GM23338 (cell line): ENCODE data around the gene IL16. TPM values are rescaled to one million over a fixed set of nuclear protein-coding genes. Genes with fewer than 3 reads are reported as not detected.

Experiments used
- ATAC-seq: fragments of 200-7000 bp; cut with Tn5 transposase; 3 replicates; pipeline ENCODE4 v1.9.1; 2020
- DNase-seq: peaks from one replicate; pipeline ENCODE4 v3.0.0-alpha.2; 2015; ENCODE audit warnings: low spot score
- H2AFZ ChIP-seq: fragments of 200-600 bp; sonication (generic); 2 replicates; pipeline ENCODE4 v1.8.0; 2016; ENCODE audit warnings: antibody characterized with exemption, mild to moderate bottlenecking, moderate library complexity
- H3F3A ChIP-seq: fragments of 200-600 bp; sonication (generic); replicated peaks from 2 replicates; pipeline ENCODE4 v1.8.0; 2017; ENCODE audit warnings: antibody characterized with exemption, mixed run types, low read depth
- H3K27ac ChIP-seq: fragments of 200-600 bp; sonication (generic); 2 replicates; pipeline ENCODE4 v1.6.1; 2016; ENCODE audit warnings: low read depth
- H3K27me3 ChIP-seq: fragments of 200-600 bp; sonication (generic); 2 replicates; pipeline ENCODE4 v1.8.0; 2016; ENCODE audit warnings: mild to moderate bottlenecking, mixed run types, moderate library complexity; ENCODE audit not compliant: insufficient read depth
- H3K36me3 ChIP-seq: fragments of 200-600 bp; sonication (generic); 2 replicates; pipeline ENCODE4 v1.8.0; 2016; ENCODE audit warnings: mild to moderate bottlenecking; ENCODE audit not compliant: insufficient read depth
- H3K4me1 ChIP-seq: fragments of 200-600 bp; sonication (generic); 2 replicates; pipeline ENCODE4 v1.8.0; 2016; ENCODE audit warnings: mild to moderate bottlenecking, moderate library complexity; ENCODE audit not compliant: insufficient read depth
- H3K4me2 ChIP-seq: fragments of 200-600 bp; sonication (generic); 2 replicates; pipeline ENCODE4 v1.7.1; 2017; ENCODE audit warnings: mixed run types
- H3K4me3 ChIP-seq: fragments of 200-600 bp; sonication (generic); 2 replicates; pipeline ENCODE4 v1.6.1; 2016; ENCODE audit warnings: mixed run types
- H3K79me2 ChIP-seq: fragments of 200-600 bp; sonication (generic); replicated peaks from 2 replicates; pipeline ENCODE4 v1.8.0; 2017; ENCODE audit warnings: mild to moderate bottlenecking; ENCODE audit not compliant: insufficient read depth
- H3K9me2 ChIP-seq: fragments of 200-600 bp; sonication (generic); 2 replicates; pipeline ENCODE4 v1.8.0; 2017; ENCODE audit not compliant: insufficient read depth
- H4K20me1 ChIP-seq: fragments of 200-600 bp; sonication (generic); replicated peaks from 2 replicates; pipeline ENCODE4 v1.8.0; 2017; ENCODE audit warnings: mild to moderate bottlenecking; ENCODE audit not compliant: insufficient read depth
- H3K27ac Mint-ChIP-seq: 2 replicates; pipeline ENCODE4 v1.8.0; 2020; ENCODE audit warnings: inconsistent platforms, mild to moderate bottlenecking, moderate library complexity, mixed read lengths
- H3K27me3 Mint-ChIP-seq: 3 replicates; pipeline ENCODE4 v1.8.0; 2022; ENCODE audit warnings: low read depth, mild to moderate bottlenecking, moderate library complexity, mixed read lengths, inconsistent platforms; ENCODE audit not compliant: insufficient read depth, poor library complexity
- H3K36me3 Mint-ChIP-seq: 3 replicates; pipeline ENCODE4 v1.8.0; 2021; ENCODE audit warnings: low read depth, mild to moderate bottlenecking, inconsistent platforms, moderate library complexity, mixed read lengths
- H3K4me1 Mint-ChIP-seq: 3 replicates; pipeline ENCODE4 v1.8.0; 2020; ENCODE audit warnings: mild to moderate bottlenecking, inconsistent platforms, mixed read lengths
- H3K4me3 Mint-ChIP-seq: 3 replicates; pipeline ENCODE4 v1.8.0; 2021; ENCODE audit warnings: moderate library complexity, mild to moderate bottlenecking, inconsistent platforms, mixed read lengths
- H3K9me3 Mint-ChIP-seq: 3 replicates; pipeline ENCODE4 v1.8.0; 2020; ENCODE audit warnings: moderate library complexity, mild to moderate bottlenecking, inconsistent platforms, mixed read lengths
- CREB1 ChIP-seq: fragments of 250-450 bp; sonication (Bioruptor Pico); IDR thresholded peaks from 2 replicates; pipeline ENCODE4 v1.5.0; 2020; ENCODE audit warnings: low read depth, mild to moderate bottlenecking, moderate library complexity
- EZH2phosphoT487 ChIP-seq: fragments of 200-600 bp; sonication (generic); IDR thresholded peaks from one replicate; pipeline ENCODE4 v1.8.1; 2018; ENCODE audit warnings: antibody characterized with exemption; ENCODE audit not compliant: unreplicated experiment
- JUNB ChIP-seq: IDR thresholded peaks from one replicate; pipeline ENCODE4 v1.6.1; 2016; ENCODE audit warnings: antibody characterized with exemption; ENCODE audit not compliant: unreplicated experiment
- POLR2AphosphoS5 ChIP-seq: IDR thresholded peaks from 2 replicates; pipeline ENCODE4 v1.6.1; 2016; ENCODE audit warnings: antibody characterized with exemption, low read depth
- STAT1 ChIP-seq: IDR thresholded peaks from one replicate; pipeline ENCODE4 v1.6.1; 2016; ENCODE audit warnings: antibody characterized with exemption; ENCODE audit not compliant: unreplicated experiment
- ZNF114 ChIP-seq: fragments of 250-450 bp; sonication (Bioruptor Pico); IDR thresholded peaks from 2 replicates; pipeline ENCODE4 v1.5.0; 2020; ENCODE audit warnings: mild to moderate bottlenecking, moderate library complexity
- ZNF331 ChIP-seq: fragments of 250-450 bp; sonication (Bioruptor Pico); IDR thresholded peaks from 2 replicates; pipeline ENCODE4 v1.5.0; 2020; ENCODE audit warnings: low read depth, mild to moderate bottlenecking, moderate library complexity
- polyA plus RNA-seq: library from polyadenylated mRNA; unstranded; fragments of >200 nt; fragmentation: Nextera tagmentation; extraction: Ambion mirVana; gene quantifications from 2 replicates; pipeline ENCODE4 v1.2.1, GENCODE V29; 2016
- total RNA-seq: library from RNA; depleted of rRNA; stranded (reverse); fragments of >200 nt; shearing (Covaris generic); gene quantifications from 2 replicates; pipeline ENCODE4 v1.2.3, GENCODE V29; 2014
- TF ChIP-seq, protein P1 (sequence below), 2 experiments: fragments of 200-600 bp in 1 of 2; sonication (generic) in 1 of 2; conservative IDR thresholded peaks; 2 replicates each; pipeline versions ENCODE4 v1.5.1 to v1.6.1; 2016 to 2017; ENCODE audit warnings: antibody characterized with exemption in 2 of 2, low read depth in 2 of 2, mild to moderate bottlenecking in 2 of 2, moderate library complexity in 1 of 2
- TF ChIP-seq, protein P2 (sequence below): IDR thresholded peaks from one replicate; pipeline ENCODE4 v1.6.1; 2018; ENCODE audit warnings: antibody characterized with exemption; ENCODE audit not compliant: unreplicated experiment

The IL16 gene
- total and polyA plus RNA-seq, 2 experiments from 2014 or later: 0.29 TPM; not detected in 1

DNA sequence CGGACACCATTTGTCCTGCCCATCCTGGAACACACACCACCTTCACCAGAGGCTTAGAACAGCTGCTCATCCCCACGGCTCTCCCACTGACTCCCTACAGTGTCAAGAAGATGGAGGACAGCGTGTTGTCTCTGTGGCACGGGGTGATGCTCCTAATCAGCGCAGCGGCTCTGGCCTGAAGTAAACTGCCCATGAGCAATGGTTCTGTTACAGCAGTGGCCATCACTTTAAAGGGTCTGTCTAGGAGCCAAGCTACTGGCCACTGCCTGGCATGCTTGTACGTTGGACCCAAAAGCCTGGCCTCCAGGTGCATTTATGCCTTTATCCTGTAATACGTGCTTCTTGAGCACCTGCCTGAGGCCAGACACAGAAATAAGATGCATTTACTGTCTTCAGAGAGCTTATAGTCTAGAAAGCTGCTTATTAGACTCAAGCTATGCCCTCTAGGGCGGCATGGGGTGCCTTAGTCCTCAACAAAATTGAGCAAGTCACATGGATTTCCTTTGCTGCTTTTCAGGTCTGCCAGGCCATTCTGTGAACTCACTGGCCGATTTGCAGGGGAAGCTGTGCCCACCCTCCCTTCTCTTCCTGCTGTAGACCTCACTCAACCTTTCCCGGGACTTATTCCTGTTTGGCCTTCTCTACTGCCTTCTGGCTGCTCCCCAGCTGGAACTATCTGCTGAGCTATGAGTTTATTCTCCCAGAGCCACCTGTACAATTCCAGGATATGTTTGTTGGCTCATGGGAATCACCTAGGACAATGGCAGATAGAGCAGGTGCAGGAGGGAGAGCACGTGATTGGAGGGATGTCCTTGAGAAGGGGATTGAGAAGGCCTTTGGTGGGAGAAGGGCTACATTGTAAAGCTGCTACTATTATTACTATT lies 75.3 kb downstream of the IL16 start:
- no peaks in the 10 kb centered on the region for H3F3A ChIP-seq
- no peaks in the 10 kb centered on the region for H3K79me2 ChIP-seq
- no peaks in the 10 kb centered on the region for H3K9me2 ChIP-seq
- no peak for TF ChIP-seq ZNF331 (CRISPR knock-in tag)
- TF ChIP-seq CREB1 (CRISPR knock-in tag): no peak
- no peak for TF ChIP-seq EZH2phosphoT487
- no peak for TF ChIP-seq POLR2AphosphoS5
- no peak for TF ChIP-seq JUNB
- peaks cover 9% of the 10 kb centered on the region for H3K4me1 Mint-ChIP-seq
- H3K4me1 ChIP-seq: peaks cover 6% of the 10 kb centered on the region; the same call in 1 of the 2 replicates
- H3K27me3 ChIP-seq: no peaks in the 10 kb centered on the region
- no peak for ATAC-seq
- H3K36me3 ChIP-seq: no peaks in the 10 kb centered on the region; the same call in 1 of the 2 replicates
- H4K20me1 ChIP-seq: no peaks in the 10 kb centered on the region
- no peak overlapping the region for H3K4me3 Mint-ChIP-seq
- peaks cover 5% of the 10 kb centered on the region for H3K27me3 Mint-ChIP-seq
- H3K27ac ChIP-seq: no peak overlapping the region
- H3K9me3 Mint-ChIP-seq: peaks cover 10% of the 10 kb centered on the region
- no peak for DNase-seq
- H3K27ac Mint-ChIP-seq: no peak overlapping the region
- H3K4me2 ChIP-seq: no peak overlapping the region
- peaks cover 5% of the 10 kb centered on the region for H3K36me3 Mint-ChIP-seq
- no peak overlapping the region for H3K4me3 ChIP-seq
- no peak overlapping the region for H2AFZ ChIP-seq

DNA sequence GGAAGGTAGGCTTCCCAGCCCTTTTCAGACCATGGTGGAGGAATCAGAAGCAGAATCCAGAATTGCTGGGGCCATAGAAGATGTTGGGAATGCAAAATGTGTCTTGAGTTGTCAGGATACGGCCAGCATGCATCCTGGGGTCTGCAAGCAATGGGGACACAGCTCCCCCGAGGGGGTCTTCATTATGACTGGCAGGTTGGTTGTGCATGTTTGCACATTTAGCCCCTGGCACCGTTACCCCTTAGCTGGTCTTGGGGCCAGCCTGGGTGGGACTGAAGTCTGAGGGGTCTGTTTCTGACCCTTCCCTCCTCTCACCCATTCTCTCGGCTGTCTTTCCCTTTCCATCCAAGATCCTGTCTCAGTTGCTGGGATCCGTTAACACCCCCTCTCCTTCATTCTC lies 76.5 kb downstream of the IL16 start:
- peaks cover 5% of the 10 kb centered on the region for H3K27me3 Mint-ChIP-seq
- peaks cover 9% of the 10 kb centered on the region; the same call in 2 of the 3 replicates for H3K4me1 Mint-ChIP-seq
- H3K4me1 ChIP-seq: peaks cover 6% of the 10 kb centered on the region; the same call in 1 of the 2 replicates
- DNase-seq (no peak), ATAC-seq (no peak)
- no peak overlapping the region for H3K4me2 ChIP-seq
- H3K9me2 ChIP-seq: no peaks in the 10 kb centered on the region
- no peak overlapping the region for H2AFZ ChIP-seq
- H4K20me1 ChIP-seq: no peaks in the 10 kb centered on the region
- H3K27ac ChIP-seq: no peak overlapping the region
- TF ChIP-seq, protein P1, sequence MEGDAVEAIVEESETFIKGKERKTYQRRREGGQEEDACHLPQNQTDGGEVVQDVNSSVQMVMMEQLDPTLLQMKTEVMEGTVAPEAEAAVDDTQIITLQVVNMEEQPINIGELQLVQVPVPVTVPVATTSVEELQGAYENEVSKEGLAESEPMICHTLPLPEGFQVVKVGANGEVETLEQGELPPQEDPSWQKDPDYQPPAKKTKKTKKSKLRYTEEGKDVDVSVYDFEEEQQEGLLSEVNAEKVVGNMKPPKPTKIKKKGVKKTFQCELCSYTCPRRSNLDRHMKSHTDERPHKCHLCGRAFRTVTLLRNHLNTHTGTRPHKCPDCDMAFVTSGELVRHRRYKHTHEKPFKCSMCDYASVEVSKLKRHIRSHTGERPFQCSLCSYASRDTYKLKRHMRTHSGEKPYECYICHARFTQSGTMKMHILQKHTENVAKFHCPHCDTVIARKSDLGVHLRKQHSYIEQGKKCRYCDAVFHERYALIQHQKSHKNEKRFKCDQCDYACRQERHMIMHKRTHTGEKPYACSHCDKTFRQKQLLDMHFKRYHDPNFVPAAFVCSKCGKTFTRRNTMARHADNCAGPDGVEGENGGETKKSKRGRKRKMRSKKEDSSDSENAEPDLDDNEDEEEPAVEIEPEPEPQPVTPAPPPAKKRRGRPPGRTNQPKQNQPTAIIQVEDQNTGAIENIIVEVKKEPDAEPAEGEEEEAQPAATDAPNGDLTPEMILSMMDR (conservative IDR thresholded peaks at IDR 0.05; ENCODE audit: low read depth in 2 of 2): no peak
- TF ChIP-seq ZNF114 (CRISPR knock-in tag) (no peak), EZH2phosphoT487 (no peak)
- H3K4me3 Mint-ChIP-seq: no peak overlapping the region
- no peaks in the 10 kb centered on the region for H3K27me3 ChIP-seq
- no peak overlapping the region for H3K4me3 ChIP-seq
- H3K36me3 Mint-ChIP-seq: peaks cover 12% of the 10 kb centered on the region
- H3F3A ChIP-seq: no peaks in the 10 kb centered on the region
- H3K36me3 ChIP-seq: no peaks in the 10 kb centered on the region; the same call in 1 of the 2 replicates
- H3K9me3 Mint-ChIP-seq: peaks cover 21% of the 10 kb centered on the region
- no peak overlapping the region for H3K27ac Mint-ChIP-seq
- no peaks in the 10 kb centered on the region for H3K79me2 ChIP-seq

DNA sequence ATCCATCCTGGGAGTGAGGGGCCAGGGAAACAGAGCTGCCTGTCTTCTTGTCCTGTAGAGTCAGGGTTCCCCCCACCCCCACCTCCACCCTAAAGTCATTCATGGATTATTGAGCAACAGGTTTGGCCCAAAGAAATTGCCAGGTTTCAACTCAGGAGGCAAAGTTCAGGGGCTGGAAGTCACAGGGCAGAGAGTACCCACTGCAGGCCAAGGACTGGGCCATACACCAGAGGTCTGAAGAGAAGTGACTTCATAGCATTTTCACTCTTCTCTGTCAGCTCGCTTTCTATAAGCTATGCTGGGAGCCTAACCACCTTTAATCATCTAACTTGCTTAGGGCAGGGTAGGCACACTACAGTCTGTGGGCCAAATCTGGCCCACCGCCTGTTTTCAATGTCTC lies 77.2 kb downstream of the IL16 start:
- Histone ChIP-seq H3K27ac (no peak overlapping the region), H3K4me1 (peaks cover 6% of the 10 kb centered on the region; the same call in 1 of the 2 replicates), H3K27me3 (no peaks in the 10 kb centered on the region), H3K4me2 (no peak overlapping the region), H3K36me3 (no peaks in the 10 kb centered on the region; the same call in 1 of the 2 replicates), H3K9me2 (no peaks in the 10 kb centered on the region), H3F3A (no peaks in the 10 kb centered on the region), H4K20me1 (no peaks in the 10 kb centered on the region), H2AFZ (no peak overlapping the region), H3K79me2 (no peaks in the 10 kb centered on the region), H3K4me3 (no peak overlapping the region)
- Mint-ChIP-seq H3K27me3 (peaks cover 5% of the 10 kb centered on the region), H3K9me3 (peaks cover 26% of the 10 kb centered on the region), H3K4me1 (peaks cover 9% of the 10 kb centered on the region; the same call in 2 of the 3 replicates), H3K4me3 (no peak overlapping the region), H3K27ac (no peak overlapping the region), H3K36me3 (peaks cover 14% of the 10 kb centered on the region)
- TF ChIP-seq ZNF114 (CRISPR knock-in tag) (no peak), STAT1 (no peak)
- TF ChIP-seq, protein P2, sequence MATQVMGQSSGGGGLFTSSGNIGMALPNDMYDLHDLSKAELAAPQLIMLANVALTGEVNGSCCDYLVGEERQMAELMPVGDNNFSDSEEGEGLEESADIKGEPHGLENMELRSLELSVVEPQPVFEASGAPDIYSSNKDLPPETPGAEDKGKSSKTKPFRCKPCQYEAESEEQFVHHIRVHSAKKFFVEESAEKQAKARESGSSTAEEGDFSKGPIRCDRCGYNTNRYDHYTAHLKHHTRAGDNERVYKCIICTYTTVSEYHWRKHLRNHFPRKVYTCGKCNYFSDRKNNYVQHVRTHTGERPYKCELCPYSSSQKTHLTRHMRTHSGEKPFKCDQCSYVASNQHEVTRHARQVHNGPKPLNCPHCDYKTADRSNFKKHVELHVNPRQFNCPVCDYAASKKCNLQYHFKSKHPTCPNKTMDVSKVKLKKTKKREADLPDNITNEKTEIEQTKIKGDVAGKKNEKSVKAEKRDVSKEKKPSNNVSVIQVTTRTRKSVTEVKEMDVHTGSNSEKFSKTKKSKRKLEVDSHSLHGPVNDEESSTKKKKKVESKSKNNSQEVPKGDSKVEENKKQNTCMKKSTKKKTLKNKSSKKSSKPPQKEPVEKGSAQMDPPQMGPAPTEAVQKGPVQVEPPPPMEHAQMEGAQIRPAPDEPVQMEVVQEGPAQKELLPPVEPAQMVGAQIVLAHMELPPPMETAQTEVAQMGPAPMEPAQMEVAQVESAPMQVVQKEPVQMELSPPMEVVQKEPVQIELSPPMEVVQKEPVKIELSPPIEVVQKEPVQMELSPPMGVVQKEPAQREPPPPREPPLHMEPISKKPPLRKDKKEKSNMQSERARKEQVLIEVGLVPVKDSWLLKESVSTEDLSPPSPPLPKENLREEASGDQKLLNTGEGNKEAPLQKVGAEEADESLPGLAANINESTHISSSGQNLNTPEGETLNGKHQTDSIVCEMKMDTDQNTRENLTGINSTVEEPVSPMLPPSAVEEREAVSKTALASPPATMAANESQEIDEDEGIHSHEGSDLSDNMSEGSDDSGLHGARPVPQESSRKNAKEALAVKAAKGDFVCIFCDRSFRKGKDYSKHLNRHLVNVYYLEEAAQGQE: no peak
- ATAC-seq (no peak), DNase-seq (no peak)
